ES-I3 (cell line): ENCODE results near the gene GAR1.
"Not testable (repeated sequence)": the region's sequence is repeated elsewhere in the genome, so short reads cannot be mapped to it uniquely, and the experiment has no call there.

Experiments used
- H3K36me3 ChIP-seq: 2 replicates; pipeline ENCODE4 v1.6.1; 2013; ENCODE audit warnings: mild to moderate bottlenecking, low read length, control low read depth, moderate library complexity; ENCODE audit not compliant: insufficient read depth
- H3K4me1 ChIP-seq: 2 replicates; pipeline ENCODE4 v1.6.1; 2013; ENCODE audit warnings: mild to moderate bottlenecking, control low read depth, low read length; ENCODE audit not compliant: insufficient read depth
- H3K9ac ChIP-seq: 2 replicates; pipeline ENCODE4 v1.6.1; 2013; ENCODE audit warnings: low read depth, mild to moderate bottlenecking, low read length, moderate library complexity
- H3K9me3 ChIP-seq: 2 replicates; pipeline ENCODE4 v1.6.1; 2013; ENCODE audit warnings: mild to moderate bottlenecking, low read length, moderate library complexity; ENCODE audit not compliant: control insufficient read depth, insufficient read depth

Gene GAR1

DNA sequence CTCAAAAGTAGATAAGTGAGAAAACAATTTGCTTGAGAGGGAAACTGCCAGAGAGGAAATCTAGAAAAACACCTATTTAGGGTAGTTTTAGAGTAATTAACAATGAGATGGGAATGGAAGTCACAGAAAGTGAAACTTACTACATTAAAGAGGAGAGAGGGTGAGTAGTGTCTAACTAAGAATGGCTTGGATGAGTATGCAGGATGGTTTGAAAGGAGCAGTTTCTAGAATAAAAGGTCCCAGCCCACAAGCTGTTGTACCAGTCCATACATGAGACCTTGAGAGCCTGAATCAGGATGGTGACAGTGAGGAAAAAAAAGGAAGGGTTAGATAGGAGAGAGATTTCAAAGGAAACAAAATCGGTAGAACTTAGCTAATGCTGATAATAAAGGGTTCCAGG lies 1.3 kb downstream of the GAR1 start:
- Histone ChIP-seq H3K9me3 (no peaks in the 10 kb centered on the region), H3K4me1 (peaks cover 5% of the 10 kb centered on the region; the same call in 1 of the 2 replicates), H3K36me3 (no peaks in the 10 kb centered on the region), H3K9ac (peak overlapping the region; percentile 93)

DNA sequence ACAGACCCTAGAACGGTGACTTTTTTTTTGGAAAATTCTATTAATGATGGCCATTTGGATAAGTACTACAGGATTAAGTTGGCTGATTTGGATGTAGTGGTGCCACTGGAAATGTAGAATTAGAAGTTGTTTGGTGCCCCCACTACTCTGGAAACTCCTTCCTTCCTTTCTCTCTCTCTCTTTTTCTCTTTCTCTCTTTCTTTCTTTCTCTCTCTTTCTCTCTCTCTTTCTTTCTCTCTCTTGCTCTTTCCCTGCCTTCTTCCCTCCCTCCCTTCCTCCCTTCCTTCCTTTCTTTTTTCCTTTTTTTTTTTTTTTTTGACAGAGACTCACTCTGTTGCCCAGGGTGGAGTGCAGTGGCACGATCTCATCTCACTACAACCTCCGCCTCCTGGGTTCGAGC lies 2.7 kb downstream of the GAR1 start:
- peaks cover 5% of the 10 kb centered on the region; the same call in 1 of the 2 replicates for H3K36me3 ChIP-seq
- H3K9me3 ChIP-seq = no peaks in the 10 kb centered on the region
- H3K9ac ChIP-seq = no peak overlapping the region
- peaks cover 5% of the 10 kb centered on the region; the same call in 1 of the 2 replicates for H3K4me1 ChIP-seq

GRCh38 chr4:109820563-109820962 lies 5.0 kb downstream of the GAR1 start:
- Histone ChIP-seq H3K9ac (no peak overlapping the region), H3K9me3 (no peaks in the 10 kb centered on the region), H3K36me3 (peaks cover 5% of the 10 kb centered on the region; the same call in 1 of the 2 replicates), H3K4me1 (peaks cover 5% of the 10 kb centered on the region; the same call in 1 of the 2 replicates)

GRCh38 chr4:109821185-109821584 lies 5.6 kb downstream of the GAR1 start:
- Histone ChIP-seq H3K4me1 (peaks cover 5% of the 10 kb centered on the region; the same call in 1 of the 2 replicates), H3K9me3 (no peaks in the 10 kb centered on the region), H3K36me3 (peaks cover 5% of the 10 kb centered on the region; the same call in 1 of the 2 replicates), H3K9ac (no peak overlapping the region)

DNA sequence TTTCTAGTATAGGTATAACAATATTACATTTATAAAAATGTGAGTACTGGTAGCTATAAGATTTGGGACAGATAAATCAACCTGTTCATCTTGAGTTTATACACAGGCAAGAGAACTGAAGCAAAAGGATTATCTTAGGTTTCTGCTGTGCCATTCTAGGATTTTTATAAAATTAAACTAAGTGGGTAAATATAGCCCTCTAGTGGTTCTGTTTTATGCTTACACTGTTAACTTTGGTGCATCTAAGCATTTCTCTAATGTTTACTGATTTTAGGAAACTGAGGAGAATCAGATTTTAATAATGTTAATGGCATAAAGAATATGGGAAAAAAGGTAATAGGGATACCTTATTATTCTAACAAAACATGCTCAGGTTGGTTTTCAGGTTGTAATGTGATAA lies 11.2 kb downstream of the GAR1 start:
- no peaks in the 10 kb centered on the region for H3K9me3 ChIP-seq
- H3K36me3 ChIP-seq = peaks cover 5% of the 10 kb centered on the region; the same call in 1 of the 2 replicates
- H3K9ac ChIP-seq = no peak overlapping the region
- H3K4me1 ChIP-seq = no peaks in the 10 kb centered on the region

DNA sequence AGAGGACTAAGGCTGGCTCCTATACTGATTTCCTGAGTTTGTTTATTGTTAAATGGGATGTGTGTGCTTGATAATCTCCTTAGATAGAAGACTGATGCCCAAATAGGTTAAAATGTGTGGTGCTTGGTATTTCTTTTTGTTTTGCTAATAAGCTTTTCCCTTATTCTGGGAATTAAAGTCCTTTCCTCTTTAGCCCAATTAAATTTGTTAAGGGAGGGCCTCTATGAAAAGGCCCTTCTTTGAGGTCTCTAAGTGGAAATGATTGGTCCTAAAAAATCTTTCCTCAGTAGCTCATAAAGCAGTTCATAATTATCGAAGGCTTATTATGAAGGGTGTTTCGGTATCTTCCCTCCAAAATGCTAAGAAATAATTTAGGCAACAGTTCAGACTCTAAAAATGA lies 12.1 kb downstream of the GAR1 start, which contains the start of gene RRH:
Gene RRH (plus strand): TSS at position 301 of the 400 bp plus-strand sequence. CDS start 56 bp downstream, at position 357.
- Histone ChIP-seq H3K9ac (no peak within 1 kb of the TSS), H3K9me3 (no peaks in the 10 kb centered on the region), H3K4me1 (no peaks in the 10 kb centered on the region), H3K36me3 (peaks cover 5% of the 10 kb centered on the region; the same call in 1 of the 2 replicates)

- Histone ChIP-seq H3K9ac (no peak overlapping the region), H3K4me1 (no peaks in the 10 kb centered on the region), H3K9me3 (no peaks in the 10 kb centered on the region), H3K36me3 (no peaks in the 10 kb centered on the region)
Observed at GRCh38 chr4:109833756-109834155, 18.2 kb downstream of the GAR1 start.

GRCh38 chr4:109836985-109837384 lies 21.4 kb downstream of the GAR1 start:
- Histone ChIP-seq H3K4me1 (no peaks in the 10 kb centered on the region), H3K9ac (no peak overlapping the region), H3K36me3 (no peaks in the 10 kb centered on the region), H3K9me3 (no peaks in the 10 kb centered on the region)

DNA sequence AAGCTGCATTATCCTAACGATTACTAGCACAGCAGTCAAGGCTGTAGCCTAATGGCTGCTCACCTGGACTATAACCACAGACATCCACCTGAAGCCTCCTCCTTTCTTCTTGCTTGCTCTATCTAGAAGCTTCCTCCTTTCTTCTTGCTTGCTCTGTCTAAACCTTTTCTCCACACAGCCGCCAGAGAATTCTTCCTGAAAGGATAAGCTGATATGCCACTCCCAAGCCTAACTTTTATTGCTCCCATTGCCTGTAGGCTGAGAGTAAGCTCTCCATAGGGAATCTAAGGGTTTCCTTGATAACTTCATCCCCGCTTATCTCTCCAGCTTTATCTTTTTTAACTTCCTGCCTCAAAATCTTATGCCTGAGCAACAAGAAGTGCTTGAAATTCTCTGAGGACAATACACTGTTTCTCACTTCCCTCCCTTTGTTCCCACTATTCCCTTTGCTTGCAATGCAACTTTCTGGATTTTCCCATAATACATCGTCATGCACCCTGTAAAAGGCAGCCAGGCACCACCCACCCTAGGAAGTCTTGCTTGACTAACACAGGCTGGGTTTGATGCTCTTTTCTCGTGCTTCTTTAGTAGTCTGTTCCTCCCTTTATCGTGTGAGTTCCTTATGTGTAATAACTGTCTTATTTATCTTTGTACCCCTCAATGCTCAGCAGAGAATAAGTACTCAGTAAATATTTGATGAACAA lies 31.0 kb downstream of the GAR1 start:
- no peak overlapping the region for H3K9ac ChIP-seq
- H3K4me1 ChIP-seq = no peaks in the 10 kb centered on the region
- H3K9me3 ChIP-seq = no peaks in the 10 kb centered on the region
- no peaks in the 10 kb centered on the region for H3K36me3 ChIP-seq

GRCh38 chr4:109847896-109848442 lies 32.4 kb downstream of the GAR1 start, which contains the start of gene LRIT3:
Gene LRIT3 (plus strand): TSS chr4:109848107. CDS start chr4:109848202, 95 bp downstream.
- Histone ChIP-seq H3K9ac (no peak within 1 kb of the TSS), H3K4me1 (no peaks in the 10 kb centered on the region), H3K36me3 (no peaks in the 10 kb centered on the region), H3K9me3 (no peaks in the 10 kb centered on the region)

DNA sequence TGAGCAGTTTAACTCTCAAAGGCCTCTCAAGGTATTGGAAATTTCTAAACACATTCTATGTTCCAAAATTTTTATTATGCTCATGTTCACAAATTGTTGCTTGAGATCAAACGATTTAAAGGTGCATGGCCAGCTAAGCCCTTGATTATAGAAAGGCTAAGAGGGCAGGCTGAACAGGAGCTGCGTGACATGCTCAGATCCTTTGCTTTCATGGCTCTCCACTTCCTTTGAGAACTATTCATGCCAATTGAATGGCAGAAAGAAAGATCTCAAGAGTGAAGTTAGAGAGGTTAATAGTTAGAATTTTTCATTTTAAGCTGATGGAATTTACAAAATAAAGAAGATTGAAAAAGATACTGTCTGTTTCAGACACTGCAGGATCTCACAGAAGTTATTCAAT lies 32.9 kb downstream of the GAR1 start:
- Histone ChIP-seq H3K9me3 (no peaks in the 10 kb centered on the region), H3K9ac (no peak overlapping the region), H3K4me1 (no peaks in the 10 kb centered on the region), H3K36me3 (no peaks in the 10 kb centered on the region)

GRCh38 chr4:109850601-109851000 lies 35.0 kb downstream of the GAR1 start:
- Histone ChIP-seq H3K9ac (no peak overlapping the region), H3K9me3 (no peaks in the 10 kb centered on the region), H3K36me3 (no peaks in the 10 kb centered on the region), H3K4me1 (no peaks in the 10 kb centered on the region)

DNA sequence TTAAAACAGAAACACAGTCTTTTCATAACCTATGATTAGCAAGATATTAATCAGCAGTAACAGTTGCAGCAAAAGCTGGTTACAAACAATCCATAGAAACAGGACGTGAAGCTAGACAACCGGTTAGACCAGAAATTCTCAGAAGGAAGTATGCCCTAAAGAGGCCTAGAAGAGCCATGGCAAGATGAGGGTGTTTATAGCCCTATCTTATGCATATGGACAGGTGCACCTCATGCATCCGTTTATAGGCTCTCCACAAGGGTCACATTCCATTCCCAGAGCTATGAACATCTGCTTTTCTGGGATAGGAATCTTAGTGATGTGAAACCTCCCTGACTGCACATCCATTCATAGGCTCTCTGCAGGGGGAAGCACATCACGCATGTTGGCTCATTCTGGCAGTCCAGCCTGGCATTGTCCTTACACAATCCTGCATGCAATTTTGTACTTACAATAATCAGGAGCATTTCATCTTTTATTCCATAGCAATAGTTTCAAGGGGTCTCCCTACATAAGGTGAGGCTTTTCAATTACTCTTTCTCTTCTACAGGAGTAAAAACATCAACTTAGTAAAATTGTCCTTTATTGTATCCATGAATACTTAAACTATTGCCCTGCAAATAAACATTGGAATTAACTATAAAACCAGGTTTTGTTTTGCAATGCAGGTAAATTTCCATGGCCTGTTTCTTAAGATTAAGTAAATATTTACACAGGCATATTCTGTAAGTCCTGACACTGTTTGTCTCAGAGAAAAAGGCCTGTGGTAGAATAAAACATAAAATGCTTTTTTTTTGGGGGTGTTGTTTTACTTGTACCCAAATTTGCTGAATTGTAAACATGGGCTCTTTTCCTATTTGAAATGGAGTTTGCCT lies 44.1 kb downstream of the GAR1 start:
- H3K9ac ChIP-seq, H3K36me3 ChIP-seq, H3K9me3 ChIP-seq, H3K4me1 ChIP-seq: not testable (repeated sequence)

DNA sequence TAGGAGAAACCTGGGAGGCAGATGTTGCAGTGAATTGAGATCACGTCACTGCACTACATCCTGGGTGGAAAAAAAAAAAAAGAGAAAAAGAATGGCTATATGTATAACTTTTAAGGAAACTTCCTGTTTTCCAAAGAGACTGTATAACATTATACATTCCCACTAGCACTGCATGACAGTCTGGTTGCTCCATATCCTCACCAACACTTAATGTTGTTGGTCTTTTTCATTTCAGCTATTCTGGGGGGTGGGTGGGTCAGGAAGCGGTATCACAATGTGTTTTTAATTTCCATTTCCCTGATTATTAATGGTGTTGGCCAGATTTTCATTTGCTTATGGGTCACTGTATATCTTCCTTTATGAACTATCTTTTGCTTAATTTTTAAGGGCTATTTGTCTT lies 45.7 kb downstream of the GAR1 start:
- no peaks in the 10 kb centered on the region for H3K9me3 ChIP-seq
- H3K36me3 ChIP-seq = no peaks in the 10 kb centered on the region

More for the DNA sequence above, 45.7 kb downstream of the GAR1 start:
- Histone ChIP-seq H3K9ac (no peak overlapping the region), H3K4me1 (no peaks in the 10 kb centered on the region)
